ENCODE data around the gene PAM16.

The PAM16 gene

GRCh38 chr16:4369007-4369733, 18.0 kb upstream of the PAM16 start:
- no peak overlapping the region for H3K4me3 ChIP-seq (ENCODE audit: low read depth, low read length)
- in situ Hi-C loops (cut with HindIII; ENCODE audit: low sequenced_read_pairs): no loop called here
- DNase-seq (ENCODE audit: low read depth, low spot score): no peak
- TF ChIP-seq CTCF (IDR thresholded peaks at IDR 0.05; ENCODE audit: low read depth, low read length): no peak

GRCh38 chr16:4367393-4367856, 16.3 kb upstream of the PAM16 start:
- no peak for TF ChIP-seq CTCF (IDR thresholded peaks at IDR 0.05; ENCODE audit: low read depth, low read length)
- DNase-seq (ENCODE audit: low read depth, low spot score): no peak
- in situ Hi-C loops (cut with HindIII; ENCODE audit: low sequenced_read_pairs): no loop called here
- no peak overlapping the region for H3K4me3 ChIP-seq (ENCODE audit: low read depth, low read length)

- no peak for TF ChIP-seq CTCF (IDR thresholded peaks at IDR 0.05; ENCODE audit: low read depth, low read length)
- no peak for DNase-seq (ENCODE audit: low read depth, low spot score)
- H3K4me3 ChIP-seq (ENCODE audit: low read depth, low read length): no peak overlapping the region
- in situ Hi-C loops (cut with HindIII; ENCODE audit: low sequenced_read_pairs): no loop called here
These were observed 14.9 kb upstream of the PAM16 start for GRCh38 chr16:4366016-4366415.

- H3K4me3 ChIP-seq (ENCODE audit: low read depth, low read length): no peak overlapping the region
- no peak for DNase-seq (ENCODE audit: low read depth, low spot score)
- in situ Hi-C loops (cut with HindIII; ENCODE audit: low sequenced_read_pairs): no loop called here
- no peak for TF ChIP-seq CTCF (IDR thresholded peaks at IDR 0.05; ENCODE audit: low read depth, low read length)
These were observed 14.5 kb upstream of the PAM16 start for GRCh38 chr16:4365615-4366014.

- no peak overlapping the region for H3K4me3 ChIP-seq (ENCODE audit: low read depth, low read length)
- no peak for TF ChIP-seq CTCF (IDR thresholded peaks at IDR 0.05; ENCODE audit: low read depth, low read length)
- in situ Hi-C loops (cut with HindIII; ENCODE audit: low sequenced_read_pairs): no loop called here
These were observed 13.9 kb upstream of the PAM16 start for GRCh38 chr16:4365014-4365406.

GRCh38 chr16:4364196-4365013, 13.3 kb upstream of the PAM16 start:
- TF ChIP-seq CTCF (IDR thresholded peaks at IDR 0.05; ENCODE audit: low read depth, low read length): no peak
- in situ Hi-C loops (cut with HindIII; ENCODE audit: low sequenced_read_pairs): no loop called here
- DNase-seq (ENCODE audit: low read depth, low spot score): no peak
- no peak overlapping the region for H3K4me3 ChIP-seq (ENCODE audit: low read depth, low read length)

More at GRCh38 chr16:4365014-4365406, 13.9 kb upstream of the PAM16 start:
- DNase-seq (ENCODE audit: low read depth, low spot score): no peak

Measured in astrocyte of the spinal cord (primary cell).